A375 (cell line): ENCODE data around the gene MRPL4. TPM values are rescaled to one million over a fixed set of nuclear protein-coding genes. Genes with fewer than 3 reads are reported as not detected.

Source experiments
- small RNA-seq: library from RNA; depleted of rRNA; stranded (forward); fragments of <200 nt; gene quantifications from one replicate; pipeline ENCODE3, GENCODE V24; 2014
- total RNA-seq: library from RNA; depleted of rRNA; stranded (reverse); fragments of >200 nt; shearing (Covaris generic); gene quantifications from 2 replicates; pipeline ENCODE4 v1.2.3, GENCODE V29; 2014; rRNA removed

Gene MRPL4
- 144 and 170 TPM in 2 replicates for total RNA-seq

DNA sequence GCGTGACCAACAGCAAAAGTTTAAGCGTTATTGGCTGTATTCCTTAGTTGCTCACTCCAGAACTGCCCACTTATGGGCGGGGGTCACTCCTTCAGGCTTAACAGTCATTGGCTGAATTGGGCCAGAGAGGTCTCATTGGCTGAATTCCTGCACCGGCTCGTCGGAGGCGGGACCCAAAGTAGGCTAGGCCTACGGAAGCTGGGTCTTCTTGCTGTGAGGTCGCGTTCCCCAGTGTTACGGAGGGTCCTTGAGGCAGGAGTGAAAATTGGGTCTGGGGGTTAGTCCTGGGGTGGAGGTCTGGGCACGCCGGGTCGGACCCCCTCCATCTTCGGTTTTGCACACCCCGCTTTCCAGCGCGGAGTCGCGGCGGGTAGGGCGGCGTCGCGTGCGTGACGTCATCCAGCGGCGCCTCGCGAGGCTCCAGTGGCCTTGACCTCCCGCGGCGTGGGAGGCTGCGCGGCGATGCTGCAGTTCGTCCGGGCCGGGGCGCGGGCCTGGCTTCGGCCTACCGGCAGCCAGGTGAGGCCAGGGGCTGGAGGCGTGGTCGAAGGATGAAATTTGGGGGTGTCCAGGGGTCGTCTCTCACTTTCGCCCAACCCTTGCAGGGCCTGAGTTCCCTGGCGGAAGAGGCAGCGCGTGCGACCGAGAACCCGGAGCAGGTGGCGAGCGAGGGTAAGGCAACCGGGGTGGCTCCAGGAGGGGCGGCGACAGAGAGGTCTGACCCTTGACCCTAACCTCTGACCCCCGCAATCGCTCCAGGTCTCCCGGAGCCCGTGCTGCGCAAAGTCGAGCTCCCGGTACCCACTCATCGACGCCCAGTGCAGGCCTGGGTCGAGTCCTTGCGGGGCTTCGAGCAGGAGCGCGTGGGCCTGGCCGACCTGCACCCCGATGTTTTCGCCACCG lies at the start of gene MRPL4:
Gene MRPL4 (plus strand): TSS at position 423 of the 903 bp plus-strand sequence. CDS start 40 bp downstream, at position 463.

DNA sequence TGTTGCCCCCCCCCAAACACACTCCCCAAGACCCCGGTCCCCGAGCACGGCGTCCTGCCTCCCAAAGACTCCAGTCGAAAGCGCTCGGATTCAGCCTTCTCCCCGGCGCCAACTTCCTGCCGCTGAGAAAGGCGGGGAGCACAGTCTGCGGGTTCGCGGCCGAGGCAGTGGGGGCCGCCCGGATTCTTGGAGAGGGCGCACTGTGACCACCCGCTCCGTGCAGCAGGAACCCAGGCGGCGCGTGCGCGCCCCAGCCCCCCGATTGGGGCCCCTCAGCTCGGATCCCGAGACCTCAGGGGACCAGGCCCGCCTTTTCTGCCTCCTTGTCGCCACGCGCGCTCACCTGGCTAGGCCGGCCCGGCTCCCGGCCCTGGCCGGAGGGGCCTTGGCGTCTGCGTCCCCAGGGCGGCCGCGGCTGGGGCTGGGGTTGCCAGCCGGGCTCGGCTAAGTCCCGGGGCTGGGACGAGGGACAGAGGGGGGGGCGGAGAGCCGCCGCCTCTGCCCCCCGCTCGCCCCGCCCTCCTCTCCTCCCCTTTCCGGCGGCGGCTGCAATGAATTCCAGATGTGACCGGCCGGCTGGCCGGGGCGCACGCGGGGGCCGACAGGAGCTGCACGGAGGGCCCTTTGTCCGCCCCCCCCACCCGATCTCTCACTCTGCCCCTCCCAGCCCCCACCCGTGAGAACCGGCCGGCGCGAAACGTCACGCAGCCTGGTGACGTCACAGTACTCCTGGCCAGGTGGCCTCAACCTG lies 21.0 kb upstream of the MRPL4 start, which contains the start of gene S1PR2:
Gene S1PR2 (minus strand): TSS at position 471 of the 751 bp plus-strand sequence. CDS start 6,426 bp downstream, outside the sequence.

DNA sequence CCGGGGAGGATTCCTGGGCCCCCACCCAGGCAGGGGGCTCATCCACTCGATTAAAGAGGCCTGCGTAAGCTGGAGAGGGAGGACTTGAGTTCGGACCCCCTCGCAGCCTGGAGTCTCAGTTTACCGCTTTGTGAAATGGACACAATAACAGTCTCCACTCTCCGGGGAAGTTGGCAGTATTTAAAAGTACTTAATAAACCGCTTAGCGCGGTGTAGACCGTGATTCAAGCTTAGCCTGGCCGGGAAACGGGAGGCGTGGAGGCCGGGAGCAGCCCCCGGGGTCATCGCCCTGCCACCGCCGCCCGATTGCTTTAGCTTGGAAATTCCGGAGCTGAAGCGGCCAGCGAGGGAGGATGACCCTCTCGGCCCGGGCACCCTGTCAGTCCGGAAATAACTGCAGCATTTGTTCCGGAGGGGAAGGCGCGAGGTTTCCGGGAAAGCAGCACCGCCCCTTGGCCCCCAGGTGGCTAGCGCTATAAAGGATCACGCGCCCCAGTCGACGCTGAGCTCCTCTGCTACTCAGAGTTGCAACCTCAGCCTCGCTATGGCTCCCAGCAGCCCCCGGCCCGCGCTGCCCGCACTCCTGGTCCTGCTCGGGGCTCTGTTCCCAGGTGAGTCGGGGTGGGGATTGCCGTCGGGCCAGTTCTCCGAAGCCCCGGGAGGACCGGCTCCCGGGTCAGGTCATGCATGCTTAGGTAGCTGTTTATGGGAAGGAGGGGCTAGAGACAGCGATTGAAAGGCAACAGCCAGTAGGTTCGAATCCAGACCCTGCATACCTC lies 18.8 kb downstream of the MRPL4 start, which contains the start of gene ICAM1:
Gene ICAM1 (plus strand): TSS at position 505 of the 779 bp plus-strand sequence. CDS start 40 bp downstream, at position 545.

DNA sequence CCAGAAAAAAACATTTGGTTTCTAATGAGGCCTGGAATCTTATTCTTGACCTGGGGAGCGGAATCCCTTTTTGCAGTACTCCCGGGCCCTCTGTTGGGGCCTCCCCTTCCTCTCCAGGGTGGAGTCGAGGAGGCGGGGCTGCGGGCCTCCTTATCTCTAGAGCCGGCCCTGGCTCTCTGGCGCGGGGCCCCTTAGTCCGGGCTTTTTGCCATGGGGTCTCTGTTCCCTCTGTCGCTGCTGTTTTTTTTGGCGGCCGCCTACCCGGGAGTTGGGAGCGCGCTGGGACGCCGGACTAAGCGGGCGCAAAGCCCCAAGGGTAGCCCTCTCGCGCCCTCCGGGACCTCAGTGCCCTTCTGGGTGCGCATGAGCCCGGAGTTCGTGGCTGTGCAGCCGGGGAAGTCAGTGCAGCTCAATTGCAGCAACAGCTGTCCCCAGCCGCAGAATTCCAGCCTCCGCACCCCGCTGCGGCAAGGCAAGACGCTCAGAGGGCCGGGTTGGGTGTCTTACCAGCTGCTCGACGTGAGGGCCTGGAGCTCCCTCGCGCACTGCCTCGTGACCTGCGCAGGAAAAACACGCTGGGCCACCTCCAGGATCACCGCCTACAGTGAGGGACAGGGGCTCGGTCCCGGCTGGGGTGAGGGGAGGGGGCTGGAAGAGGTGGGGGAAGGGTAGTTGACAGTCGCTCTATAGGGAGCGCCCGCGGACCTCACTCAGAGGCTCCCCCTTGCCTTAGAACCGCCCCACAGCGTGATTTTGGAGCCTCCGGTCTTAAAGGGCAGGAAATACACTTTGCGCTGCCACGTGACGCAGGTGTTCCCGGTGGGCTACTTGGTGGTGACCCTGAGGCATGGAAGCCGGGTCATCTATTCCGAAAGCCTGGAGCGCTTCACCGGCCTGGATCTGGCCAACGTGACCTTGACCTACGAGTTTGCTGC lies 35.1 kb downstream of the MRPL4 start, which contains the start of gene ICAM4:
Gene ICAM4 (plus strand): TSS at position 153 of the 935 bp plus-strand sequence. CDS start 58 bp downstream, at position 211.

DNA sequence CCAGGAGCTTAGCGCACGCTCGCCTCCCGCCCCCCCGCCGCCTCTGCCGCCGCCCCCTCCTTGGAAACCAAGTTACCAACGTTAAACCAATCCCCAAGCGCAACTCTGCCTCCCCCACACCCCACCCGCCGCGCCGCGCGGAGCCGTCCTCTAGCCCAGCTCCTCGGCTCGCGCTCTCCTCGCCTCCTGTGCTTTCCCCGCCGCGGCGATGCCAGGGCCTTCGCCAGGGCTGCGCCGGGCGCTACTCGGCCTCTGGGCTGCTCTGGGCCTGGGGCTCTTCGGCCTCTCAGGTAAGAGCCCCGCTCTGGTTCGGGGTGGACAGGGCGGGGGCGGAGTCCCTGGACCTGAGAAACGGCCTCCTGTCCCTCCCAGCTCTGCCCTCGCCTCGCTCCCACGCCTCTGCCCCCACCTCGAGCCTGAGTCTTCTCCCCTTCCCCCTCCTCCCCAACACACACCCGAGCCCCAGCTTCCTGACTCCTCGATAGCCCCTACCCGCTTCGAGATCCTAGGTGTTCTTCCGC lies 37.9 kb downstream of the MRPL4 start, which contains the start of gene ICAM5:
Gene ICAM5 (plus strand): TSS at position 117 of the 521 bp plus-strand sequence. CDS start 92 bp downstream, at position 209.

DNA sequence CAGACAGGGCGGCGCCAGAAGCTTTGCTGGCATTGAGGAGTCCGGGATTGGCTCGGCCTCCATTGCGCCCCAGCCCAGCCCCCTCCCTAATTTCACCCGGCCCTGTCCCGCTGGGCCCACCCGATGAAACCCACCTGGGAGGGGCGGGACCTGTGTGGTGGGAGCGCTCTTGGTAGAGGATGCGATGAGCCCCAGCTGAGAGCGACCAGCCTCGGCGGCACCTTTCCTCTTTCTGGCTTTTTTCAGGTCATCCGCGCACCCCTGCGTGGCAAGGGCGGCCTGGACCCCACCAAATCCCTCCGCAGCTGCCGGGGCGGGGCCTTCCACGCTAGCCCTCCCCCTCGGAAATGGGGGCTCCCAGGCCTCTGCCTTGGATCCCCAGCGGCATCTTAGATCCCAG lies 57.4 kb downstream of the MRPL4 start, which contains the start of gene ZGLP1:
Gene ZGLP1 (minus strand): TSS at position 393 of the 400 bp plus-strand sequence.

Small RNA genes lying within 50 kb of the gene (small RNA-seq; reads per million reads assigned to genes)
- gene AC011511.1 (not detected), gene MIR4322 (not detected)

Other genes starting within 250 kb of the MRPL4 start
- 2.6 and 4.6 TPM in 2 replicates for gene COL5A3, start 241.7 kb upstream of the MRPL4 start, total RNA-seq
- gene RDH8, start 238.7 kb upstream of the MRPL4 start, total RNA-seq, result not detected in 2 replicates
- 25.4 and 28.4 TPM in 2 replicates for gene SHFL, start 165.9 kb upstream of the MRPL4 start, total RNA-seq
- gene ANGPTL6, start 149.5 kb upstream of the MRPL4 start, total RNA-seq, result 0.34 and 0.94 TPM in 2 replicates
- gene PPAN, start 145.9 kb upstream of the MRPL4 start, total RNA-seq, result 119 and 135 TPM in 2 replicates
- 20.8 and 21.1 TPM in 2 replicates for gene P2RY11, start 140.5 kb upstream of the MRPL4 start, total RNA-seq
- 698 and 733 TPM in 2 replicates for gene EIF3G, start 132.3 kb upstream of the MRPL4 start, total RNA-seq
- 221 and 236 TPM in 2 replicates for gene DNMT1, start 57.3 kb upstream of the MRPL4 start, total RNA-seq
- 18.5 and 21.3 TPM in 2 replicates for gene S1PR2, start 20.9 kb upstream of the MRPL4 start, total RNA-seq
- 24.8 and 28.8 TPM in 2 replicates for gene ICAM1, start 18.9 kb downstream of the MRPL4 start, total RNA-seq
- gene ICAM4, start 34.7 kb downstream of the MRPL4 start, total RNA-seq, result 0.30 and 0.58 TPM in 2 replicates
- 20.3 TPM in 2 replicates for gene ICAM5, start 37.7 kb downstream of the MRPL4 start, total RNA-seq
- 1.0 and 2.4 TPM in 2 replicates for gene ZGLP1, start 57.6 kb downstream of the MRPL4 start, total RNA-seq
- gene FDX2, start 63.8 kb downstream of the MRPL4 start, total RNA-seq, result 38.9 and 43.2 TPM in 2 replicates
- 40.7 and 50.4 TPM in 2 replicates for gene RAVER1, start 81.3 kb downstream of the MRPL4 start, total RNA-seq
- gene ICAM3, start 87.4 kb downstream of the MRPL4 start, total RNA-seq, result 12.8 and 19.7 TPM in 2 replicates
- 141 and 161 TPM in 2 replicates for gene TYK2, start 128.4 kb downstream of the MRPL4 start, total RNA-seq
- 639 and 659 TPM in 2 replicates for gene CDC37, start 151.3 kb downstream of the MRPL4 start, total RNA-seq
- gene PDE4A, start 168.3 kb downstream of the MRPL4 start, total RNA-seq, result 4.5 and 4.9 TPM in 2 replicates